Hindlimb muscle (tissue), 1 donor: ENCODE measurements around the gene IMPG1. TPM values are rescaled to one million over a fixed set of nuclear protein-coding genes. Genes with fewer than 3 reads are reported as not detected.

Experiments used
- DNase-seq: peaks from one replicate; pipeline ENCODE4 v3.0.0-alpha.2; 2013
- polyA plus RNA-seq: library from polyadenylated mRNA; unstranded; fragments of 120-200 nt; gene quantifications from one replicate; pipeline ENCODE4 v1.2.1, GENCODE V29; 2013; ENCODE audit not compliant: insufficient read length

The IMPG1 gene, protein sequence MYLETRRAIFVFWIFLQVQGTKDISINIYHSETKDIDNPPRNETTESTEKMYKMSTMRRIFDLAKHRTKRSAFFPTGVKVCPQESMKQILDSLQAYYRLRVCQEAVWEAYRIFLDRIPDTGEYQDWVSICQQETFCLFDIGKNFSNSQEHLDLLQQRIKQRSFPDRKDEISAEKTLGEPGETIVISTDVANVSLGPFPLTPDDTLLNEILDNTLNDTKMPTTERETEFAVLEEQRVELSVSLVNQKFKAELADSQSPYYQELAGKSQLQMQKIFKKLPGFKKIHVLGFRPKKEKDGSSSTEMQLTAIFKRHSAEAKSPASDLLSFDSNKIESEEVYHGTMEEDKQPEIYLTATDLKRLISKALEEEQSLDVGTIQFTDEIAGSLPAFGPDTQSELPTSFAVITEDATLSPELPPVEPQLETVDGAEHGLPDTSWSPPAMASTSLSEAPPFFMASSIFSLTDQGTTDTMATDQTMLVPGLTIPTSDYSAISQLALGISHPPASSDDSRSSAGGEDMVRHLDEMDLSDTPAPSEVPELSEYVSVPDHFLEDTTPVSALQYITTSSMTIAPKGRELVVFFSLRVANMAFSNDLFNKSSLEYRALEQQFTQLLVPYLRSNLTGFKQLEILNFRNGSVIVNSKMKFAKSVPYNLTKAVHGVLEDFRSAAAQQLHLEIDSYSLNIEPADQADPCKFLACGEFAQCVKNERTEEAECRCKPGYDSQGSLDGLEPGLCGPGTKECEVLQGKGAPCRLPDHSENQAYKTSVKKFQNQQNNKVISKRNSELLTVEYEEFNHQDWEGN
- 0.13 TPM for polyA plus RNA-seq

- no peak for DNase-seq
Measured at GRCh38 chr6:76072562-76072961, at the start of gene IMPG1. Gene IMPG1, minus strand, starts transcription at chr6:76072662. Its CDS starts 174 bp downstream, at chr6:76072488.

DNA sequence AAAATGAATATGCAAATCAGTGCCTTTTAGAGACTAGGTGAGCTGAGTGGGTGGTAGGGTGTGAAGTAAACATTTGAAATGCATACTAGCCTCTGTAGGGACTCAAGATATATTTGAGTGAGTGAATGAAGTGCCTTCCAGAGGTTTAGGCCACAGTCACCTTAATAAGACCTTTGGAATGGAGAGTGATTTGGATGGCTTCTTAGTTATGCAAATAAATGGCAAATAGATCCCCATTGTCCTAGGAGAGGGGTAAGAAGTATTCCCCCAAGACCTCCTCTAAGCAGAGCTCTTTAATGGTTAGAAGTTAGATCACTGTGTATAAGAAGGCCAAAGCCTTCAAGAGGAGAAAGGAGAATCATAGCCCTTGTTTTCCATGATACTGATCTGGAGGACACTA is 47.8 kb upstream of the IMPG1 start:
- DNase-seq, result no peak

- no peak for DNase-seq
Measured at GRCh38 chr6:76073281-76073680, 819 bp upstream of the IMPG1 start.

- DNase-seq, result no peak
Measured at GRCh38 chr6:76057469-76057868, 15.0 kb downstream of the IMPG1 start.

DNA sequence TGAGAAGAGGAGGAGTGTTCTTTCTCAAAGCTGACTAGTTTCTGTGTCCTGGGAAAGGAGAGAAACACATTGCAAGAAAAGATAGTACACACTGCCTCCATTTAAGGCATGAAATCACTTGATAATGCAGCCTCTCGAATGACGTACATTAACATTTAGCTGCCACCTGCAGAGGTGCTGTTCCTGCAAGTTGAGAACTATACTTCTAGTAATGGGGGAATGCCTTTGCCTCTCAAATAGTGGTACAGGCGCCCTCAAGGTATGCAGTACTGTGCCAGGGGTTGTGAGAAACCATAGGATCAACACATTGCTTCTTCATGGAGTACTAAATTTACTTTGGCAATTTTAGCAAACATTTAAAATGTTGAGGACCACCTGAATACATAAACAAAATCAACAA is 20.1 kb downstream of the IMPG1 start:
- DNase-seq, result no peak

GRCh38 chr6:76043690-76044089 is 28.8 kb downstream of the IMPG1 start:
- no peak for DNase-seq

- DNase-seq, result no peak
Measured at GRCh38 chr6:76035713-76036112, 36.7 kb downstream of the IMPG1 start.

- DNase-seq, result no peak
Measured at GRCh38 chr6:76026101-76026500, 46.4 kb downstream of the IMPG1 start.

GRCh38 chr6:76014626-76015530 is 57.6 kb downstream of the IMPG1 start:
- no peak for DNase-seq

DNA sequence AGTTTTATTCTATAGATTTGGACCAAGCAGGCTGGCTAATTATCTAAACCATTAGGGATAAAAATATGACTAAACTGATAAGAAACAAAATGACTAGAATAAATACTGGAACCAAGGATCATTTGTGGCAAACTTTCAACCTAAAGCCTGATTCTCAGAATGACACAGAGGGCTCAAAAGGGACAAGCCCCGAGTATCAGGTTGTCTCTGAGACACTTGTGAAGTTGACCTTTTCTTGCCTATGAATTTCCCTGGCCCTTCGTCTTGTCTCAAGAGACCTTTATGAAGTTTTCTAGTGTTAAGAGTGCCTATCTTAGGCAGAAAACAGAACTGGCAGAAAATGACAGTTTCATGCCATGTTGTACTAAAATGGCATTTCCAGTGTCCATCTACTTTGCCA is 68.3 kb downstream of the IMPG1 start:
- DNase-seq, result no peak

DNA sequence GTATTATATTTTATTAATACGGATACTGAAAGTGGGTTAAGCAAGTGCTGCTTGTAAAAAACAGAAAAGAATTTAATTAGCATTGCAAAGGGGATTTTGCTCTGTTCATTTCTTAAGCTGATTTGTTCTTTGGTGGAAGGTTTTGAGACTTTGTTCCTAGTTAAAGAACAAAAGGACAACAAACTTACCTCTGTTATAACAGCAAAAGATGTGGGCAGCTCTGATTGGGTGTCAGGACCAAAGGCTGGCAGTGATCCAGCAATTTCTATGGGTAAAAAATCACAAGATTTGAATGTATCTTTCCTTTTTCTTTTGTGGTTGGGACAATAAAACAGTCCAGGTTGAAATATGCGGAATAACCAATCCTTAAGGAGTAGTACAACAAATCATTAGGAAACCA is 68.8 kb downstream of the IMPG1 start:
- no peak for DNase-seq

DNA sequence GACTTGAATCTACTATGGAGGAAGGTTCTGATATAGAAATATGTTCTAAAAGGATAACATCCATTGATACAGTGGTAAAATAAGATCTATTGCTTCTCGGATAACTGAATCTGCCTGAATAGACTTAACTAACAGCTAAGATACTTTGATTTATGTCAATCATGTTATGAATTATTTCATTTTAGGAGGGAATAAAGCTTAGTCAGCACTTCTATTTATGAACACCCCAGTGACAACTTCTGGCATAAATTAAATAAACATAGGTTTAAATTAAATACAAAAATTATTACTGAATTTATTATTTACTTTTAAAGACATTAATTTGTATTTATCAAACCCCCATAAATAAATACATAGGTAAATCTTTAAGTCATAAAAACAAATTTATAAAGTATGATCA is 69.3 kb downstream of the IMPG1 start:
- DNase-seq, result no peak

DNA sequence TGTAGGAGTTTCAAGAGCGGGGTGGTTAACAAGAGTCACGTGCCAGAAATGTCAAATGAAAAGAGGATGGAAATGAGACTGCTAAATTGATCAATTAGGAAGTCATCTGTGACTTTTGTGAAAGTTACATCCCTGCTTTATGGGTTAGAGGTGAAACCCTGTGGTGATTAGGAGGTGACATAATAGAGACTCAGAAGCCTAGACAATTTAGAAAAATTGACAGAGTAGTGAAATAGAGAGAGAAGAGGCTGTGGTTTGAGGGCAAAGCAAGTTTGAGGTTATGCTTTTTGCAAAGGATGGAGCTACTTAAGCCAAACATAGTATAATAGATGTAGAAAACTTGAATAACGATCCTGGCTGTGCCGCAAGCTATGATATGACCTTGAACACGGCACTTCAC is 71.8 kb downstream of the IMPG1 start:
- DNase-seq, result no peak

GRCh38 chr6:75997696-75998095 is 74.8 kb downstream of the IMPG1 start:
- DNase-seq, result no peak

DNA sequence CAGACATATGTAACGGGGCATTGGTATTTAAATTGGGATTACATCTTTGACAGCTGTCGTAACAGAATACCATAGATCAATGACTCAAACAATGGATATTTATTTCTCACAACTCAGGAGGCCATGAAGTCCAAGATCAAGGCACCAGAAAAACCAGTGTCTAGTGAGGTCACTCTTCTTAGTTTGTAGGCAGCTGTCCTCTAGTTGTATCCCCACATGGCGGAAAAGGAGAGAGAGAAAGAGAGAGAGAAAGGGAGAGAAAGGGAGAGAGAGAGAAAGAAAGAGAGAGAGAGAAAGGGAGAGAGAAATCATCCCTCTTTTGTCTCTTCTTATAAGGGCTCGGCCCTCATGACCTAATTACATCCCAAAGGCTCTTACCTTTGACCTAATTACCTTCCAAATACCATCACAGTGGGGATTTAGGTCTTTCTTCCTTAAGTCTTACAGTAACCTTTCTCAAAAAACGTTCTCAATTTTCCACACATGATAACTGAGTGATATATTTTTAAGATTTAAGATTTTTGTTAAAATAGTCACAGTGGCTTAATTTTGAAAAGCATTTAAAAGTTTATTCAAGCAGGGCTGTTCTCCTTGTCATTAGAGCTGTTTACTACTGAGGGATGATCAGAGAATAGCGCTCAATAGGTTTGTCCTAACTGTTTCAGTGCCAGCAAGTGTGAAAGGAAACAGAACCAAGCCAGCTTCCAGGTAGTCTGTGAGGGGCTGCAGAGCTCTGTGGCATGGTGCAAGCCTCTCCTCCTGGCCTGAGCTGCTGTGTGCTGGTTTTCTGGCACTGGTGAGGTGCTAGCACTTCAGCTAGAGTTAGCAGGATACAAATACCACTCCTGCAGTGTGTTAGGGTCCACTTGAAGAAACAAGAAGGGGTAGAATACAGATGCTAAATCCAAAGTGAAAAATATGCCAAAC is 79.0 kb downstream of the IMPG1 start:
- no peak for DNase-seq

GRCh38 chr6:75991941-75992340 is 80.5 kb downstream of the IMPG1 start:
- DNase-seq, result no peak

- no peak for DNase-seq
Measured at GRCh38 chr6:75986935-75987334, 85.5 kb downstream of the IMPG1 start.

DNA sequence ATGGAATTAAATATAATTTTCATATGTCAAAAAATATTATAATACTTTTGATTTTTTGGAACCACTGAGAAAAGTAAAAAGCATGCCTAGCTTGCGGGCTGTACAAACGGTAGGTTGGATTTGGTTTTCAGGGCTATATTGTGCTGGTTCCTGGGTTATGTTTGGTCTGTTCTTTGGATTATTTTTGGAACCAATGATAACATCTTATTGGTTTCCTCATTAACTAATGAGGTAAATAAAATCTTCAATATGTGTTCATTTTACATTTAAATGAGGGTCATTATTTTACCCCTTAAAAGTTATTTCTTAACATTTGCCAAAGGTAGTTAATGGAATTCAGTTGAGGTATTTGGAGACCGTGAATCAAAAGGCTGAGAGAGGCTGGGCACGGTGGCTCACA is 96.6 kb downstream of the IMPG1 start:
- no peak for DNase-seq

- no peak for DNase-seq
Measured at GRCh38 chr6:75970093-75970492, 102.4 kb downstream of the IMPG1 start.

GRCh38 chr6:75968143-75968542 is 104.3 kb downstream of the IMPG1 start:
- no peak for DNase-seq

- DNase-seq, result no peak
Measured at GRCh38 chr6:75963569-75963968, 108.9 kb downstream of the IMPG1 start.

DNA sequence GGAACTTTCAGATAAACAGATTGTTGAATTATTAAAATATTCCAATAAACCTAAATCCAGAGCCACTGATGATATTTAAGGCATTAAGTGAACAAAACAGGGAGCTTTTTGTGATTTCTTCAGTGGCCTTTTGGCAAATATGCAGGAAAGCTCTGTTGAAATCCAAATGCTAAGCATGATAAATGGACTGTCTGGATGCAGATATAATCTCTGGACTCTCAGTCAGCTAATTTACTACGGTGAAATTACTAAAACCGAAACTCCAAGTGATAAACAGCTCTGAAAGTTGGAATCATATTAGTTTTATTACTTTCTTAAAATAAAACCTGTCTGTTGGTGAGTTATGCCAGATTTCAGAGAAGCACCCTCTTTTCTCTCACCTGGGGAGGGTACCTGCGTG is 120.3 kb downstream of the IMPG1 start:
- no peak for DNase-seq
